ENCODE data around the gene RNU6-9.

The RNU6-9 gene

GRCh38 chr19:861756-862580 is 31.3 kb upstream of the RNU6-9 start:
- H3K36me3 ChIP-seq (ENCODE audit: low read length): no peaks in the 10 kb centered on the region
- TF ChIP-seq EZH2phosphoT487 (conservative IDR thresholded peaks at IDR 0.05; ENCODE audit: low read length) (no peak), CTCF (IDR thresholded peaks at IDR 0.05; ENCODE audit: insufficient read depth, low read length, poor library complexity, severe bottlenecking) (no peak)
- H3K79me2 ChIP-seq (ENCODE audit: insufficient read depth, low read length): no peaks in the 10 kb centered on the region
- H3K27ac ChIP-seq (ENCODE audit: low read depth, low read length): no peak overlapping the region
- no peak overlapping the region for H3K9ac ChIP-seq (ENCODE audit: low read length)
- H3K4me2 ChIP-seq (ENCODE audit: low read depth, low read length, poor library complexity, severe bottlenecking): peak overlapping the region; percentile 9
- no peaks in the 10 kb centered on the region for H3K27me3 ChIP-seq (ENCODE audit: low read length)
- no peaks in the 10 kb centered on the region for H3F3A ChIP-seq (ENCODE audit: insufficient read depth)
- no peak overlapping the region for H3K4me3 ChIP-seq (ENCODE audit: insufficient read depth, low read length, poor library complexity, severe bottlenecking)
- H2AFZ ChIP-seq (ENCODE audit: low read depth, low read length, severe bottlenecking): no peak overlapping the region
- no peaks in the 10 kb centered on the region for H4K20me1 ChIP-seq (ENCODE audit: low read depth, low read length)
- no peaks in the 10 kb centered on the region for H3K9me2 ChIP-seq (replicated peaks; ENCODE audit: insufficient read depth, low read length)
- no peaks in the 10 kb centered on the region for H3K9me3 ChIP-seq (ENCODE audit: insufficient read depth, low read length)

GRCh38 chr19:862581-863314 is 30.5 kb upstream of the RNU6-9 start:
- H3K9ac ChIP-seq (ENCODE audit: low read length): no peak overlapping the region
- no peak overlapping the region for H3K4me3 ChIP-seq (ENCODE audit: insufficient read depth, low read length, poor library complexity, severe bottlenecking)
- no peaks in the 10 kb centered on the region for H4K20me1 ChIP-seq (ENCODE audit: low read depth, low read length)
- no peak overlapping the region for H2AFZ ChIP-seq (ENCODE audit: low read depth, low read length, severe bottlenecking)
- H3F3A ChIP-seq (ENCODE audit: insufficient read depth): no peaks in the 10 kb centered on the region
- TF ChIP-seq EZH2phosphoT487 (conservative IDR thresholded peaks at IDR 0.05; ENCODE audit: low read length): no peak
- no peak for TF ChIP-seq CTCF (IDR thresholded peaks at IDR 0.05; ENCODE audit: insufficient read depth, low read length, poor library complexity, severe bottlenecking)
- H3K9me2 ChIP-seq (replicated peaks; ENCODE audit: insufficient read depth, low read length): no peaks in the 10 kb centered on the region
- no peak overlapping the region for H3K27ac ChIP-seq (ENCODE audit: low read depth, low read length)
- H3K4me2 ChIP-seq (ENCODE audit: low read depth, low read length, poor library complexity, severe bottlenecking): peak overlapping the region; percentile 9
- H3K36me3 ChIP-seq (ENCODE audit: low read length): no peaks in the 10 kb centered on the region
- no peaks in the 10 kb centered on the region for H3K79me2 ChIP-seq (ENCODE audit: insufficient read depth, low read length)
- no peaks in the 10 kb centered on the region for H3K9me3 ChIP-seq (ENCODE audit: insufficient read depth, low read length)
- H3K27me3 ChIP-seq (ENCODE audit: low read length): no peaks in the 10 kb centered on the region

GRCh38 chr19:863315-863620 is 30.0 kb upstream of the RNU6-9 start:
- no peak overlapping the region for H2AFZ ChIP-seq (ENCODE audit: low read depth, low read length, severe bottlenecking)
- TF ChIP-seq CTCF (IDR thresholded peaks at IDR 0.05; ENCODE audit: insufficient read depth, low read length, poor library complexity, severe bottlenecking): no peak
- TF ChIP-seq EZH2phosphoT487 (conservative IDR thresholded peaks at IDR 0.05; ENCODE audit: low read length): no peak
- no peaks in the 10 kb centered on the region for H3K9me2 ChIP-seq (replicated peaks; ENCODE audit: insufficient read depth, low read length)
- no peak overlapping the region for H3K4me3 ChIP-seq (ENCODE audit: insufficient read depth, low read length, poor library complexity, severe bottlenecking)
- H3K27me3 ChIP-seq (ENCODE audit: low read length): no peaks in the 10 kb centered on the region
- no peaks in the 10 kb centered on the region for H3K36me3 ChIP-seq (ENCODE audit: low read length)
- no peaks in the 10 kb centered on the region for H3F3A ChIP-seq (ENCODE audit: insufficient read depth)
- H3K79me2 ChIP-seq (ENCODE audit: insufficient read depth, low read length): no peaks in the 10 kb centered on the region
- peak overlapping the region; percentile 41 for H3K4me2 ChIP-seq (ENCODE audit: low read depth, low read length, poor library complexity, severe bottlenecking)
- no peak overlapping the region for H3K27ac ChIP-seq (ENCODE audit: low read depth, low read length)
- H3K9me3 ChIP-seq (ENCODE audit: insufficient read depth, low read length): no peaks in the 10 kb centered on the region
- no peaks in the 10 kb centered on the region for H4K20me1 ChIP-seq (ENCODE audit: low read depth, low read length)
- H3K9ac ChIP-seq (ENCODE audit: low read length): no peak overlapping the region
